AG20443 (cell line): Measurements from ENCODE around the gene CHPF2.

Experiments used
- DNase-seq: peaks from one replicate; pipeline ENCODE4 v3.0.0; 2012; ENCODE audit warnings: low spot score, mixed read lengths

CHPF2 gene, protein sequence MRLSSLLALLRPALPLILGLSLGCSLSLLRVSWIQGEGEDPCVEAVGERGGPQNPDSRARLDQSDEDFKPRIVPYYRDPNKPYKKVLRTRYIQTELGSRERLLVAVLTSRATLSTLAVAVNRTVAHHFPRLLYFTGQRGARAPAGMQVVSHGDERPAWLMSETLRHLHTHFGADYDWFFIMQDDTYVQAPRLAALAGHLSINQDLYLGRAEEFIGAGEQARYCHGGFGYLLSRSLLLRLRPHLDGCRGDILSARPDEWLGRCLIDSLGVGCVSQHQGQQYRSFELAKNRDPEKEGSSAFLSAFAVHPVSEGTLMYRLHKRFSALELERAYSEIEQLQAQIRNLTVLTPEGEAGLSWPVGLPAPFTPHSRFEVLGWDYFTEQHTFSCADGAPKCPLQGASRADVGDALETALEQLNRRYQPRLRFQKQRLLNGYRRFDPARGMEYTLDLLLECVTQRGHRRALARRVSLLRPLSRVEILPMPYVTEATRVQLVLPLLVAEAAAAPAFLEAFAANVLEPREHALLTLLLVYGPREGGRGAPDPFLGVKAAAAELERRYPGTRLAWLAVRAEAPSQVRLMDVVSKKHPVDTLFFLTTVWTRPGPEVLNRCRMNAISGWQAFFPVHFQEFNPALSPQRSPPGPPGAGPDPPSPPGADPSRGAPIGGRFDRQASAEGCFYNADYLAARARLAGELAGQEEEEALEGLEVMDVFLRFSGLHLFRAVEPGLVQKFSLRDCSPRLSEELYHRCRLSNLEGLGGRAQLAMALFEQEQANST

DNA sequence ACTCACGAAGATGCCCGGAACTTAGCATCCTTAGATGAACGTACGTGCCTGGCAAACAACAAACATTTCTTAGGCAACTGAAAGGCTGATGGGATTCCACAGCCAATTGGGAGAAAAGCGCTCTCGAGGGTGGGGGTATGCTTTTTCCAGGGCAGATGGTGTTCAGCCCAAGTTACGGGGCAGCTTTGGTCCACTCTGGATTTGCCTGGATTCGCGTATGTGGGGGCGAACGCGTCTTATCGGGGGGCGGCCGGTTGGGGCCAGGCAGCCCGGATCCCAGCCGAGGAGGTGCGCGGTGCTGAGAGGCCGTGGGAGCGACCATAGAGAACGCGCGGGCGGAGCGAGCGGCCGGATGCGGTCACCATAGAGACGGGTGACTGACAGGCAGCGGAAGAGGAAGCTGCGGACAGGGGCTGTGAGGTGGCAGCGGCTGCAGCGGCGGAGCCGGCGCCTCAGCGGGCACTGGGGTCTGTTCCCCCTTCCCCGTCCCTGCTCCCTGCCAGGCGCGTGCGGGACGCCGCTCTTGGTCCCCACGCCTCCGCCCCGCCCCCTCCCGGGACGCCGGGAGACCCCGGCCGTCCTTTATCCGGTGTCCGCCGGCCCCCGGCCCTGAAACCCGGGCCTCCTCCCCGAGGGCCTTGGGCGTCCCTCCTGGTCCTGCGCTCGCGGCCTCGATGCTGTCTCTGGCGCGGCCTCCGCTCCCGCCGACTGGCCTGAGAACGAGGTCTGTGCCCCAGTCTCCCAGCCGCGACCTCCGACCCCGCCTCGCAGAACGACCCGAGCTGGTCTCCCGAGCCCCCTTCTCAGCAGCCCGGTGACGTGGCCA is at the start of gene CHPF2:
CHPF2 (plus strand) TSS at position 393 of the 826 bp plus-strand sequence. CDS start 1,529 bp downstream, outside the sequence.
- DNase-seq: peak; percentile 96

DNA sequence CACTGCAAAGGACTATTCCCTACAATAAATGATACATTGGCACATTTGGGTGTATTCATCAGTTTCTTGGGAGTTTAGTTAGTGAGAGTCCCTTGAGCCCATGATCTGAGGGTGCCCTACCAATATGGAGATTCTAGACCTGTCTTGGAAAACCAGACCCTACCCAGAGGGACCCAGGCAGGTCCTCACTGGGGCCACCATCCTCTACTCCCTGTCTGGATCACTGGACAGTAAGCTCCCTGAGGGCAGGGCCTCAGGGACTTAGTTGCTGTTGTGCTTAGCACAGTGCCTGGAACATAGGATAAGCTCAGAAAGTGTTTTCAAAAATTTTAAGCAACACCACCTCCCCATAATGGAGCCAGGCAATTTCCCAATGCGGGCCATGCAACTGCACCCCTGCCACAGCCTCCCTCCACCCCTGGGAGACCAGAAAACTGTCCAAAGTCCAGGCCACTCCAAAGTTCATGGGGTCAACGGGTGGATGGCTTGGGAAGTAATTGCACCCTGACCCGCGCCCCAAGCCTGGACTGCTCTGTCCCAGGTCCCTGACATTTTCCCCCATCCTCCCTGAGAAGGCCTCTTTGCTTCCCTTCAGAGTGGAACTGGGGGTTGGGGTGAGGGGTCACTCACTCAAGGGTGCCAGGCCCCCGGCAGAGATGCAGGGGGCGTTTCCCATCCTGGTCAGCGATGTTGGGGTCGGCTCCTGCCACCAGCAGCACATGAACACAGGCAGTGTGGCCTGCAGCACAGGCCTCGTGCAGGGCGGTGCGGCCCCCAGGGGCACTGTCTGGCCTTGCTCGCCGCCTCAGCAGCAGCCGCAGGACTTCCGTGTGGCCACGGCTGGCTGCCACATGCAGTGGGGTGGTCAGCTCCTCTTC is 46.3 kb upstream of the CHPF2 start:
- no peak for DNase-seq

DNA sequence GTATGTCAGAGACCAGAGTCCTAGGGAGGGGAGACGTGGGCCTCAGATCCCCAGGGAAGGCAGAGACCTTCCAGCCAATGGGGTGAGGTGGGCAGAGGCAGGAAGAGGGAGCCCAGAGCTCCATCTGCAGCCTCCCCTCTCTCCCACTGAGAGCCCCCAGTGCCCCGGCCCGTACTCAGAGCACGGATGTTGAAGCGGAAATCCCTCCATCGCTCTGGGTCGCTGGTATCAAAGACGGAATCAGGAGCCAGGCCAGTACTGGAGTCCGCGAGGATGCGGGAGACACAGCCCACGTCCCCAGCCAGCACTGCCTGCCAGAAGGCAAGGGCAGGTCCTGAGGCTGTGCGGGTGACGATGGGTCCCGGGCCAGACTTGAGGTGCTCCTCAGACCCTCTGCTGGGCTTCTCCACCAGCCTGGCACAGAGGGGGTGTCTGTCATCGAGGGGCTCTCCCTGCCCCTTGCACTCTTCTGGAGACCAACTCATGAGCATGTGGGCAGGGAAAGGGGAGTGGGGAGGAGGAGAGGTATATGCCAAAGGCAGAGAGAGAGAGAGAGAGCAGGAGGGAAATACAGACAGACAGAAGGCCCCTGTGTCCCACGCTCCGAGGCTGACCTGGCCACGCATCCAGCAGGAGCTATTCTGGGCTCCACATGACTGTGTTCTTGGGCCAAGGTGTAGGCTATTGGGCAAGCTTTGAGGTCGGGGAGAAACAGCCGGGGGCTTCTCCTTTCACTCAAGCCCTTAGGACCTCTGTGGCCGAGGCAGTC is 45.5 kb upstream of the CHPF2 start, which contains the start of gene ASB10:
ASB10 (minus strand) TSS at position 611 of the 769 bp plus-strand sequence; CDS start at position 491, 120 bp downstream.
- no peak for DNase-seq

DNA sequence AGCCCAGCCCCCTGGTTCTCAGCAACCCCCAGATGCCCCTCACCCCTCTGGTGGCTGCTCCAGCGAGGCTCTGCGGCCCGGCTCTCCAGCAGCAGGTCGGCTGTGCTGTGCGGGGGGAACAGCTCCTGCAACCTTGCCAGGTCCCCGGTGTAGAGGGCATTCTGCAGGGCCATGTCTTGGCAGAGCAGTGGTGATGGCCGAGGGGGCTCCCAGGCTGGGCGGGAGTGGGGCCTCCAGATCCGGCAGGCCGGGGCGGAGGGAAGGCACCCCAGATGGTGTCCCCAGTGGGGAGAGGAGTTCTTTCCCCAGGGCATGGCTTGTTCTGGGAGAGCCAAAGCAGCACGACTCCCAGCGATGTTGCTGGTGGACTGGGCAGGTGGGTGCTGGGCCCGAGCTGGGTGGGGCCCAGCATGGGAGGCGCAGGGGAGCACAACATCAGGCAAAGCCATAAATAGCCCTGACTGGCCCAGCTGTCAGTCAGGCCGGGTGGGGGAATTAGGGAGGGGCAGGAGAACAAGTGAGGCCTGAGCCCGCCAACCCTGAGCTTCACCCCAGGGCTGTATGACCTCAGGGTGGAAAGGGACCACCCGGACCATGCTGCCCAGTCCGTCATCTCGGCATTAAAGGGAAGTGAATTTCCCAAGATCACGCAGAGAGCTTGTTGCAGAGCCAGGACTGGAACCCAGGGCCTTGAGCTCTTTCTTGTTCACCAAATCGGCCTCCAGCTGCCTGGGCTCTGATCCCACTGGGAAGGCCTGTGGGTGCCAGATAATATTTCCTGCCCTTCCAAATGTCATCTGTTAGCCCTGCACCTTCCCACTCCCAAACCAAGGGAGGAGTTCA is 44.7 kb upstream of the CHPF2 start:
- no peak for DNase-seq

DNA sequence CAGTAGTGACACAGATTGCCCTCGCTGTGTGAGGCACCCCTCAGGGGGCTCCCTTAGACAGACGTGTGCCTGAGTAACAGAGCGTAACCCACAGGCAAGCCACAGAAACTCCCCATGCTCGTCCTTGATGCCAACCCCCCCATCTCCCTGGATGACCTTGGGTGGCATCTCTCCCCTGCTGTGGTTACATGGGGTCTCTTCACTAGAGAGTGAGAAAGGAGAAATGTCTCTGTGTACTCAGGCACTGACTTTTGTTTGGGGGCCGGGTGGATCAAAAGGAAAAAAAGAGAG is 44.1 kb upstream of the CHPF2 start:
- no peak for DNase-seq

DNA sequence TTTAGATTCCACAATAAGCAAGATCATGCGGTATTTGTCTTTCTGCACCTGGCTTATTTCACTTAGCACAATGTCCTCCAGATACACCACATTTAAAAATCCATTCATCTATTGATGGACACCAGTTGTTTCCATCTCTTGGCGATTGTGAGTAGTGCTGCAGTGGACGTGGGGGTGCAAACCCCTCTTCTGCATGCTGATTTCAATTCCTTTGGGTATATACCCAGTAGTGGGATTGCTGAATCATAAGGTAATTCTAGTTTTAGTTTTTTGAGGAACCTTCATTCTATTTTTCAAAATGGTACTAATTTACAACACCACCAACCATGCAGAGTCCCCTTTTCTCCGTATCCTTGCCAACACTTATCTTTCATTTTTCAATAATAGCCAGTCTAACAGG is 43.2 kb upstream of the CHPF2 start:
- DNase-seq: no peak

DNA sequence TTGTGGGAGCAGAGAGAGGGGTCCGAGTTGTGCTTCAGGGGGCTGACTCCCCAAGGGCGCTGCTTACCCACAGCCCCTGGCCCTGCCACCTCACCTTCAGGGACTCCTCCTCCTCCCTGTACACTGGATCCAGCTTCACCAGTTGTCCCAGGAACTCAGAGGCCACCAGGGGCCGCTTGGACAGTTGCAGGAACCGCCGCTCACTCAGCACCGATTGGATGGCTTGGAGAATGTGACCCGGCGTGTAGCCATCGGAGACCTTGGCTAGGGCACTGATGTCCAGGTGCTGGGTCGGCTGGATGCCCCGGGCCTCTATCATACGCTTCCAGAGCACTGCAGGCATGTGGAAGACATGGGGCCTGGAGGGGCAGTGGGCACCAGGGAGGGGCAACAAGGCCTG is 40.7 kb upstream of the CHPF2 start:
- no peak for DNase-seq

DNA sequence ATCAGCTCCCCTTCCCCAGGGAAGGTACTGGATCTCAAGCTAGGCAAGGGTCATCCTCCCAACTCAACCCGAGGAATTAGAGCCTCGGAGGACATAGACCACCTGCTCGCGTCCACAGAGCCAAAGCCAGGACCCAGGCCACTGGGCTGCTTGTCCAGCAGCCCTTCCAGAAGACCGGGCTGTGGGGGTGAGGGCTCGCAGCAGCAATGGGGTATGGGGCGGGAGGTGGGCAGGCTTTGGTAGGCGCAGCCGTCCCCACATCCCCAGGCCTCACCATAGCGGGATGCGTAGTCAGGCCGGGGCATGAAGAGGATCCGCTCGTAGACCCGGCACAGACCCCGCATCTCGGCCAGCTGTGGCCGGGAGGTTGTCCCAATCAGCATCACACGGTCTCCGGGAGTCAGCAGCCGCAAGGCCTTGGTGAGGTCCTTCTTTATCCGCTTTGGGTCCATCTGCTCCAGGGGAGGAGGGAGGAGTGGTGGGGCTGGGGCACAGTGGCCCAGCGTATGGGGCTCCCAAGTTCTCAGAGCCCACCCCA is 40.2 kb upstream of the CHPF2 start:
- no peak for DNase-seq

DNA sequence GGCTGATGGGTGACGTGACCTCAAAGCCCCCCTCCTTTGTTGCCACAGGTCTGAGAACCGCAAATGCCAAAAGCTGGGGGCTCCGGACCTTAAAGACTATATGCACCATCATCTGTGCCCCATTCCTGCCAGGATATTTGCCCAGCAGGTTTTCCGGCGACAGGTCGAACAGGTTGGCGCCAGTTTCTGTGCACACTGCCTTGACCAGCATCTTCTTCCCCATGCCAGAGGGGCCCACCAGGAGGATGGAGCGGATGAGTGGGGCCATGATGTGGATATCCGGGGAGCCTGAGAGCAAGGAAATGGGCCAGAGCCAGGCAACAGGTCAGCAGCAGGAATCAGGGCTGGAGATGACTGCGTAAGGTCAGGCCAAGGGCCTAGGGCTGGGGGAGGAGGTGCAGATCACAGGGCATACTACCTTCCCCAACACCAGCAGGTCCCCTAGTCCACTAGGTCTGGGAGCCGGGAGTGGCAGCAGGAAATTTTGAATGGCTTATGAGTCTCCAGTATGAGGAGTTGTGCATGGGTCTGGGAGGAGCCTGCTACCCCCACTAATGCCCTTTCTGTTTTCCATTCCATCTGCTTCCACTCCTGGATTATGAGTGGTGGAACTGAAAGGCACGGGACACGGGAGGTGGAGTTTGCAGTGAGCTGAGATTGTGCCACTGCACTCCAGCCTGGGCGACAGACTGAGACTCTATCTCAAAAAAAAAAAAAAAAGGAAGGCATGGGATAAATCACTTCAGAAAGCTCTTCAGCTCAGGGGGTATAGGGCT is 38.9 kb upstream of the CHPF2 start:
- no peak for DNase-seq

DNA sequence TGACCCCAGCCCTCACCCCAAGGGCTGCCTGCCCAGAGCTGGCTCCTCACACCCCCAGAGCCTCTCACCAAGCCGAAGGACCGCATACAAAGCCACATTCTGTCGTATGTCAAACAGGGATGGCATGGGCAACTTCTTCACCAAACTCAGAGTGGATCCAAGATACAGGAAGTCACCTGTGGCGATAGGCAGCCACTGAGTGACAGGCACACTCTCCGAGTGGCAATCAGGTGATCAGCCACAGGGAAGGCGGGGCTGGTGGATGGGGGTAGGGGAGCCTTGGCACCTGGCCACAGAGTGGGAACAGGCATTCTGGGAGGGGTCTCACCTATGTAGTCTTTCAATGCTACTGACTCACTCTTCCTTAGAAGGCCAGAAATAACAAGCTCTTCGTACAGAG is 38.1 kb upstream of the CHPF2 start:
- DNase-seq: no peak

DNA sequence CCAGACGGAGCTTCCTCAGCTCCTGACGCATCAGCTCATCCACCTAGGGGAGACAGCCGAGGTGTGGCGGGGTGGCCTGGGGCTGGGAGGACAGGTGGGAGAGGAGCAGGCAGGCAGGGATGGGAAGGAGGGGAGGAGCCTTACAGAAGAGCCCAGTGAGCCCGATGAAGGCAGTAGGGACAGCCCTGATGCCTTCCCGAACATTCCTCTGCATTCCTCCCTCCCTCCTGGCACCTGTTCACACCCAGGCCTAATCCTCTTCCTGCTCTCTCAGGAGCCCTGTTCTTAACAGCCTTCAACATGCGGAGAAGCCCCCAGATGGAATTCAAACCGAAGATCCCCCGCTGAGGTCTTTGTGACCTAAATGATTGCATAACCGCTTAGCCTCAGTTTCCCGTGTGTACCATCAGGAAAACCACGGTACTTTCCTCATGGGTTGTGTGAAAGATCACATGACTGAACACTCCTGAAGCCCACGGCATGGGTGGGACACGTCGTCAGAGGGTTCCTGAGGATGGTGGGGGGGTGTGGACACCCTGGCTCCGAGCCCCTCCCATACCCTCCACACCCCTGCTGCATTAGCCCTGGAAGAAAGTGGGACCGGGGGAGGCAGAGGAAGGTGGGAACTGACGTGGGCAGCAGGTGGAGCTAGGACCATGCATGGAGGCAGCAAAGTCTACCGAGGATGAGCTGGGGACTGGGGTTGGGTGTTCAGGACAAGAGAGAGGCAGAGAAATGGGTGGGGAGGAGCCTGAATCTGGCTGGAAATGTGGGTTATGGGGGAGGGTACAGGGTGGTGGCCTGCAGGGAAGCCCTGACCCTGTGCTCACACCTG is 36.5 kb upstream of the CHPF2 start:
- no peak for DNase-seq

DNA sequence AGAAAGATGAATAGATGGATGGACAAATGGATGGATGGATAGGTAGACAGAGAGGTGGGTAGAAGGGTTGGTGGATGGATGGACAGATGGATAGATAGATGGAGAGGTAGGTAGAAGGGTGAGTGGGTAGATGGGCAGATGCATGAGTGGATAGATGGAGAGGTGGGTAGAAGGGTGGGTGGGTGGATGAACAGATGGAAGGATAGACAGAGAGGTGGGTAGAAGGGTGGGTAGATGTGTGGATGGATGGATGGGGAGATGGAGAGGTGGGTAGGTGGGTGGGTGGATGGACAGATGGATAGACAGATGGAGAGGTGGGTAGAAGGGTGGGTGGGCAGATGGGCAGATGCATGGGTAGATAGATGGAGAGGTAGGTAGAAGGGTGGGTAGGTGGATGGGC is 34.4 kb upstream of the CHPF2 start:
- no peak for DNase-seq

DNA sequence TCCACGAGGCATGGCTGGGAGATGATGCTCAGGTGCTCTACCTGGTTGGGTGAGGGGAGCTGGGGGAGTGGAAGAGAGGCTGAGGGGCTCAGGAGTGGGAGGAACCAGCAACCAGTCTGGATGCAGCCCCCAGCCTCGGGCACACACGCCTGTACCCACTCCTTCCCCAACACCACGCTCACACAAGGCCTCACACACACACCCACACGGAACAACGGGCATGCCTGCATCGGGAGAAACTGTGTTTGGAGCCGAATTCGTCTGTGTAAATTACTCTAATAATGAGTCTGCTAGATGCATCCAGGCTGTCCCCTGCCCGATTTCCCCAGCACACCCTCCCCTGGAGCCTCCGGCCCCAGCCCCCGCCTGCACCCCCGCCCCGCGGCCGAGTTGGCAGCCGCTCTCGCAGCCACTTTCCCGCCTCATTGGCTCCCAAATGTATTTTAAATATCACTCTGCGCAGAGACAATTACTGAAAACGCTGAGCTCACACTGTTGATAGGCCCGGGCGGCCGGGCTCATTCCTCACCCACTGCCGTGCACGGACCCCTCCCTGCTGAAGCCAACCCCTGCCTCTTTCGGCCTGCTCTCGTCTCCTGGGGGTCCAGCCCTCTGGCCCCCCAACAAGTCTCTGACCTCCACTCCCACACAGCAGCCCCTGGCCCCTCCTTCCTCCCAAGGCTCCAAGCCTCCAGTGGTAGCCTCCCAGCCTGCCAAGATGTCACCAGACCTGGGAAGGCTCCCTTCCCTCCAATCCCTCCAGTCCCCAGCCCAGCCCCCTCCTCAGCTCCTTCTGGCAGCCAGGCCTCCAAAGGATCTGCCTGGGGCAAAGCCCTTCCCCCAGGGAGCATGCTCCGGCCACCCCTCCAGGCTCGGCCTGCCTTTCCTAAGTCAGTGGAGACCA is 33.1 kb upstream of the CHPF2 start:
- no peak for DNase-seq

DNA sequence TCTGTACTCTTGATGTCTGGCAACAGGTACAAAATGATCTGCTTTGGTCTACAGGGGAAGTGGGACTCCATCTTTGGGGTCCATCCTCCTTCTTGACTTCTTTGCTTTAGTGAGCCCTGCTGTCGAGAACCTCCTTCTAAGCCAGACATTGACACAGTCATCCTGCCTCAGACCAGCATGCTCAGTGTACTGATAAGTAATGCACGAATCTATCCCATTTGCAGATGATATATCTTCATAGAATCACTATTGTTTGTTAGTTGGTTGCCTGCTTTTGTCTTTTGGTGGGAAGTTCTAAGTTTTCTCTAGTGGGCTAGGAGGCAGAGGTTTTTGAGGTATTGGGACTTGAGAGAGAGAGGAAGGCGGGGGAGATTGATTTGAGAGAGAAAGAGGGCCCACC is 30.9 kb upstream of the CHPF2 start:
- no peak for DNase-seq

DNA sequence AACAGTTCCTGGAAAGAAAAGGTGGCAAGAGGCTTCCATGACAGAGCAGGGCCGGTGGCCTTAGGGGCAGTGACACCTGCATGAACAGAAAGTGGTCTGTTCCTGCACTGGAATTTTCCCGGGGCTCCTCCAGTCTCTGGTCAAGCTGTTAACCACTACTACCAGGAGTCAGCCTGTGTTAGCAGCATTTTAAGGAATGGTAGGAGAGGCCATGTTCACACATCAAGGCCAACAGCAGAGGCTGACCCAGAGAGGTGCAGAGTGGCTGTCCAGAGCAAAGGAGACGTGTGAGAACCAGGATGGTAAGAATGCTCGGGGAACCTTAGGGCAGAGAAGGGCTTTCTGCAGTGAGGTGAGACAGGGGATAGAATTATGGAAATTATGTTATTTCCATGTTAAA is 30.5 kb upstream of the CHPF2 start:
- no peak for DNase-seq

DNA sequence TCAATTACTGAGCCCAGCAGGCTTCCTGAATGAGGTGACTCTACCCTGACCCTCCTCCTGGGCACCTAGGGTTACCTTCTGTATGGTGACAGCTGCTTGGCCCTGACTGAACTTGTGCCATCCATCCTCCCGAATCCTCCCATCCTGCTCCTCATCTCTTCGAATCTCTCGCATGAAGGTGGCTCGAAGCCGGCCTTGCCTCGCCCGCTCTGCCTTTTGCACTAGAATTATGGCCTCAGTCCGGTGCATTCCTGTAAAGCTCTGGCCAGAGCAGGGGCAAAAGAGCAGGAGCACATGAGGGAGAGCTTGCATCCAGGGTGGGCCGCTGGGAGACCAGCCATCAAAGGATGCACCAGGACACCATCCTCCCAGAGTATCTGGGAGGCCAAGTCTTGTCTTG is 29.4 kb upstream of the CHPF2 start:
- no peak for DNase-seq
